Measurements from ENCODE around the gene WWC2.

GRCh38 chr4:183369073-183369472, 270.0 kb downstream of the WWC2 start:
- TF ChIP-seq CTCF (conservative IDR thresholded peaks at IDR 0.05) (no peak), ZFX (IDR thresholded peaks at IDR 0.05) (no peak)

Measured in C4-2B (cell line).